GM21515 (cell line): ENCODE measurements around the gene SLC10A3.

ENCODE experiments used
- ATAC-seq: cut with Tn5 transposase; IDR thresholded peaks from one replicate; pipeline ENCODE4 v1.9.1; 2021; ENCODE audit not compliant: unreplicated experiment

The SLC10A3 gene, protein sequence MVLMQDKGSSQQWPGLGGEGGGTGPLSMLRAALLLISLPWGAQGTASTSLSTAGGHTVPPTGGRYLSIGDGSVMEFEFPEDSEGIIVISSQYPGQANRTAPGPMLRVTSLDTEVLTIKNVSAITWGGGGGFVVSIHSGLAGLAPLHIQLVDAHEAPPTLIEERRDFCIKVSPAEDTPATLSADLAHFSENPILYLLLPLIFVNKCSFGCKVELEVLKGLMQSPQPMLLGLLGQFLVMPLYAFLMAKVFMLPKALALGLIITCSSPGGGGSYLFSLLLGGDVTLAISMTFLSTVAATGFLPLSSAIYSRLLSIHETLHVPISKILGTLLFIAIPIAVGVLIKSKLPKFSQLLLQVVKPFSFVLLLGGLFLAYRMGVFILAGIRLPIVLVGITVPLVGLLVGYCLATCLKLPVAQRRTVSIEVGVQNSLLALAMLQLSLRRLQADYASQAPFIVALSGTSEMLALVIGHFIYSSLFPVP

DNA sequence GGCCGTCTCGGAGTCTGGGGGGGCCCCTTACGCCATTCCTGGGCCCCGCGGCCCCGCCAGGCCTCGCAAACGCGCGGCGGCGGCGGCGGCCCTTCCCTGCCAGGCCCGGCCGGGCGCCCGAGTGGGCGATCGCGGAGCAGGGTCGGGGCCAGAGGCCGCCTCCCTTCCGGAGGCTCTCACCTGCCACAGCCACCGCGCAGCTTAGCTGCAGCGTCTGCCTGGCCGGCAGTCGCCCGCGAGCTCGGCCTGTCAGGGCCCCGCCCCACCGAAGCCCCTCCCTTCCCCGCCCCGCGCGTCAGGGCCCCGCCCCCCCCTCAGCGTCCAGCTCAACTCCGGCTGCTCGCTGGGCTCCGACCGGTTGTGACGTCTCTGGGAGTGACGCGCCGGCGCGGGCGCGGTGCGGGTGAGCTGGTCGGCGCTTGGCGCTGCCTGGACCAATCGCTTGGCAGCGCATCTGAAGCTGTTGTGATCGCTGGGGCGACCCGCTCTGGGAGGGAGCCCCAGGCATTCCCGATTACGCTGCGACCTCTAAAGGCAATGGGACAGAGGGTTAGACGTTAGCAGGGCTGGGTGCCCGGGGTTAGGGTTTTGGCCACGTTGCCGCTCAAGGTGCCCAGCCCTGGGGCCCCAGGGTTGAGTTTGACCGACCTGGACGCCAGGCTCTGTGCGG is at the start of gene SLC10A3:
Gene SLC10A3, minus strand, starts transcription at position 216 of the 670 bp plus-strand sequence. CDS start 1,689 bp downstream, outside the sequence.
- peak; percentile 69 for ATAC-seq

DNA sequence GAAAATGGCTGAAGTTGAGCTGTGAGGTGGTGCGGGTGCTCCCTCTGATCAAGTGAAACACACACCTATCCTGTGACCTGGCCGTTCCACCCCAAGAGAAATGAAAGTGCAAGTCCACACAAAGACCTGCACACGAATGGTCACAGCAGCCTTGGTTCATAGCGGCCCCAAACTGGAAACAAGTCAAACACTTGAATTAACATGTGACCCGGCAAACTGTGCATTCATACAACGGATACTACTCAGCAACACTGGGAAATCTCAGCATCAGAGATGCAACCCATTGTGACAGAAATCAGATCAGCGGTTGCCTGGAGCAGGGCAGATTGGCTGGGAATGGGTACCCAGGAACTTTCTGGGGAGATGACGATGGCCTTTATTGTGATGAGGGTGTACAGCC is 48.6 kb upstream of the SLC10A3 start:
- no peak for ATAC-seq

DNA sequence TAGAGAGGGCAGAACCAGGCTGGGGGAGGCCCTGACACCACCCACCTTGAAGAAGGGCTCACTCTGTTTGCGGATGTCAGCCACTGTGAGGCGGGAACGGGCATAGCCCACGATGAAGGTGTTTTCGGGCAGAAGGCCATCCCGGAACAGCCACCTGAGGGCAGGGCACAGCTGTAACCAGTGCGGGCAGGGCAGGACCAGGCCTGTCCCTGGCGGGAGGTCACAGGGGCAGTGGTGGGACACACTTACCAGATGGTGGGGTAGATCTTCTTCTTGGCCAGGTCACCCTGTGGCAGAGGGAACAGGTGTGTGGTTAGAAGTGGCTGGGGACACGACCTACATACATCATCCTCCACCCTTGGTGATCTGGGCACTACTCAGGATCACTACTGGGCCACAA is 45.5 kb upstream of the SLC10A3 start:
- no peak for ATAC-seq

DNA sequence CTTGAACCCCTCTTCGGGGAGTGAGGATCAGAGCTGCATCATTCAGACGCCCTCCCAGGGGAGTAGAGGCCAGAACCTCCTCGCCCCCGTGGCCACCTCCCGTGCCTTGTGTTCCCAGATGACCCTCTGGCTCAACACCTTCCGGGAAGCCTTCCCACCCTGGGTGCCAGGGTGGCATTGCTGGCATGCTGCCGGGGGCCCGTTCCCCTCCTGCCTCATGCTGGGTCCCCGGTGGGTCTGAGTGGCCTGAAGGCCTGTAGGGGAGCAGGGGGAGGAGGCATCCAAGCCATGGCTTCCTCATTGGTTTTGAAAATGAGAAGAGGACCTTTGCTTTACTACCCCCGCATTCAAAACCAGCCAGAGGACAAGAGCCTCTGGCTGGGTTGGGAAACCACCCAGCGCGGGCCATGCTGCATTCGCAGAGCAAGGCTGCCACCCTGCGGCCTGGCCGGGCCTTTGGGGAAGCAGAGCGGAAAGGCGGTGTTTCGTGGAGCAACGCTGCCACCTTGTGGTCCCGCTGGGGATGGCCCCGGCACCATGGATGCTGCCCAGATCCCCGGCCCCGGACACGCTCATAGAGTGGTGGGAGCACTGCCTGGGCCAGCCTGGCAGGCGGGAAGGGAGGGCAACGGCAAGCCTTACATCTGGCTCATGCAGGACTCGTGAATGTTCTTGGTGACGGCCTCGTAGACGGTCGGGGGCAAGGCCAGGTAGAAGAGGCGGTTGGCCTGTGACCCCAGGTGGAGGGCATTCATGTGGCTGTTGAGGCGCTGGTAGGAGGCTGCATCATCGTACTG is 44.3 kb upstream of the SLC10A3 start:
- peak; percentile 77 for ATAC-seq

DNA sequence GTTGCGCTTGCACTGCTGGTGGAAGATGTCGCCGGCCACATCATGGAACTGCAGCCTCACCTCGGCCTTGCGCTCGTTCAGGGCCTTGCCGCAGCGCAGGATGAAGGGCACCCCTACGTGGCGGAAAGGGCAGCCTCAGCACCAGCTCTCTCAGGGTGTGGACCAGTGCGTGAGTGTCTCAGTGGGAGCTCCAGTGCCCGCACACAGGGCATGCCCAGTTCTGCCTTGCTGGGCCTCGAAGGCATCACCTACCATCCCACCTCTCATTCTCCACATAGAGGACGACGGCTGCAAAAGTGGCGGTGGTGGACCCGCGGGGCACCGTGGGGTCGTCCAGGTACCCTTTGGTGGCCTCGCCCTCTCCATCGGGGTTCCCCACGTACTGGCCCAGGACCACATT is 42.3 kb upstream of the SLC10A3 start:
- ATAC-seq = no peak

DNA sequence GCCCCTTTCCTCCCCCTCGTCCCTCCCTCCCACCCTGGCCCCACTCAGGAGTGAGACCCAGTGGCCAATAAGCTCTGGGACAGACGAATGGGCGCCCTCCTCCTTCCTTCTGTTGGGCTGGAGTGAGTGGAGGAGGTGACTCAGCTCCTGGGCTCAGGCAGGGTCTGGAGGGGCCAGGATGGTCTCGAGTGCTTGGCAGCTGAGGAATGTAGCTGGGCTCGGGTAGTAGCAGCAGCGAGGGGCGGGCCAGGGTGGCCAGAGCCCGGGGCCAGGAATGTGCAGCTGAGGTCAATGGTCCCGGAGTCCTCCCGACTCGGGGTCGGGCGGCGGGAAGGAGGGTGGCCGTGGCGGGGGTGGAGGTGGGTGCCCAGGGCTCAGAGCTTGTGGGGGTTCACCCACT is 41.2 kb upstream of the SLC10A3 start:
- ATAC-seq = no peak

DNA sequence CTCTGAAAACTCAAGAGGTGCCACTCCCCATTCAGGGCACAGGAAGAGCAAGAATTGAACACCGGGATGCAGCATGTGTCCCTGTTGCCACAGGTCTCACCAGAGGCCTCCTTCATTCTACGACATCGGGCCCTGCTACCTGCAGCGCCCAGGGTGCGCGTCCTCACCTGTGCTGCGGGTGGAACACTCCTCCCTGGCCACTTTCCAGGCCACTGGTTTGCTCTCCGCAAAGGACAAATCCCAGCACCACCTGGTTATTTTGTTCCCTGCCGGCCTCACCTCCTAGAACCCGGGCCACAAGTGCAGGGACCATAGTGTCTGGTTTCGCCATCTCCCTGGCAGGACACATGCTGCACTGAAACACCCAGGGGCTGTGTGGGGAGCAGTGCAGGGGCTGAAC is 39.9 kb upstream of the SLC10A3 start:
- no peak for ATAC-seq

DNA sequence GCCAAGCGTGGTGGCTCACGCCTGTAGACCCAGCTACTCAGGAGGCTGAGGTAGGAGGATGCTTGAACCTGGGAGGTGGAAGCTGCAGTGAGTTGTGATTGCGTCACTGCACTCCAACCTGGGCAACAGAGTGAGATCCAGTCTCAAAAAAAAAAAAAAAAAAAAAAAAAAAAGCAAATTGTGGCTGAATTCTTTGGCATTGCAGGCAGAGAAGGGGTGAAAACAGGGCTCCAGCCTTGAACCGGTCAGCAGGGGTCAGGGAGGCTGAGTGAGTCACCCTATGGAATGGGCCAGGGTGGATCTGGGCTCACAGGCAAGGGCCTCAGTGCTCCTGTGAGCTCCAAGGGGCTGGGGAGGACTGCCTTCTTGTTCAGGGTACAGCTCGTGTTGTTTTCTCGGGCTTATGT is 38.8 kb upstream of the SLC10A3 start:
- no peak for ATAC-seq

DNA sequence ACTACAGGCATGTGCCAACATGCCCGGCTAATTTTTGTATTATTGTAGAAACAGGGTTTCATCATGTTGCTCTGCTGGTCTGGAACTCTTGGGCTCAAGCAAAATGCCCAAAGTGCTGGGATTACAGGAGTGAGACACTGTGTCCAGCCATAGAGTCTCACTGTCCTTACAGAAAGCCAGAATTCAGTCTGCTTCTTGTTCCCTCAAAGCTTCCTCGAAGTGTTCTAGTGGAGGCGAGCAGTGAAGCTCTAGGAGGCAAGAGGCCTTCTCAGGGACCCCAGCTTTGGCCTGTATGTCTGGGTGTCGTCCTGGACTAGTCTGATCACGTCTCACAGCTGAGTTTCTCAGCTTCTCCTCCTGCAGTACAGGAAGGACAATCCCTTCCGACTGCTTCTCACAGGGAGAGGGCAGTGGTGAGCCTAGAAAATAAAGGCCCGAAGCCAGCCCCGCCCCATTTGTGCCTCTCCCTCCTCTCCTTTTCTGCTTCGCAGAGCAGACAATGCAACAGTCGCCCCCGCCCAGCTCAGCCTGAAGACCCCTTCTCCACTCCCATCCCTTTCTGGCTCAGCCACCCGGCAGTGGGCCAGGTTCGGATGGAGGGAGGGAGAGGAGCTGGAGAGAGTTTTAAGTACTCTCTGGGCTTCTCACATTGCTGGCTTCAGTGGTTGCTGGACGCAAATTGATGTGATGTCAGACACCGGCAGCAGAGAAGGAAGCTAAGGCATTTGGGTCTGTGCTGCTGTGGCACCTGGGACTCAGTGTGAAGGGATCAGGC is 36.7 kb upstream of the SLC10A3 start:
- ATAC-seq = peak; percentile 83

DNA sequence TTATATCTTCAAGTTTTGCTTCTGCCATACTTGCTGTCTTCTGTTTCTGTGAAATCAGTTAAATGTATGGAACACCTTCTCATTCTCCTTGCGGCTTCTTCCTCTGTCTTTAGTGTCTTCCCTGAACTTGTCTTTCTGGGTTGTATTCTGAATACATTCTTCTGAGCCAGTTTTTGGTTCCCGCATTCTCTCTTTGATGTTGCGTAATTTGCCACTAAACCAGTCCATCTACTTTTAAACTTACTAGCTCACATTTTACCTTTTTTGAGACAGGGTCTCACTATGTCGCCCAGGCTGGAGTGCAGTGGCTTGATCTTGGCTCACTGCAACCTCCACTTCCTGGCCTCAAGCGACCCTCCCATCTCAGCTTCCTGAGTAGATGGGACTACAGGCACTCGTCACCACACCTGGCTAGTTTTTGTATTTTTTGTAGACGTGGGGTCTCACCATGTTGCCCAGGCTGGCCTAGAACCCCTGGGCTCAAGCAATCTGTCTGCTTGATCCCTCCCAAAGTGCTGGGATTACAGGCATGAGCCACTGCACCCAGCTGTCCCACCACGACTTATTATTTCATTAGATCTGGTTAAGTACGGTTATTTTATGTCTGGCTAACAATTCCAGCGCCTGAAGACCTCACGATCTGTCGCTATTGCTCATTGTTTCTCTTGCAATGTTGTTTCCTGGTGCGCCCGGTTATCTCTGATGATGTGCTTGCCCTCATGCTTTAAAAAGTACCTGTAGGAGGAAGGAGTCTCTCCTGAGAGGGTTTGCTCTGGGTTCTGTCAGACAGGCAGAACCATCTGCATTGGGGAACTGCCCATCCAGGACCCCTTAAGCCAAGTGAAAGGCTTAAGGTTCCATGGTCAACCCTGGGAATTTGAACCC is 35.4 kb upstream of the SLC10A3 start:
- no peak for ATAC-seq

DNA sequence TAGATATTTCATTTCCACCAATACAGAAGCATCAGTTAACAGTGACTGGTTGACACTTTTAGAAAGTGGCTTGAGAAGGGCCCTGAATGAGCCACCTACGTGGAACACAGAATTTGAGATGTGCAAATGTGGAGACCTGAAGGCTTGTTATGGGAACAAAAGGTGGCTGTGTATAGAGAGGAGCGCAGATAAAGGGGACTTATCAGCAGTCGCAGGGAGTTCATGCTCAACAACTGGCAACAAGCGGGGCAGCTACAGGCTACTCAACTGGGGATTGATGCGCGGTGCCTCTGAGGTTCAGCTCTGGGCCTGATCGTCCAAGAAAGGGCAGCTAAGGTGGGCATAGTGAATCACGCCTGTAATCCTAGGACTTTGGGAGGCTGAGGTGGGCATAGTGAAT is 29.0 kb upstream of the SLC10A3 start:
- no peak for ATAC-seq

DNA sequence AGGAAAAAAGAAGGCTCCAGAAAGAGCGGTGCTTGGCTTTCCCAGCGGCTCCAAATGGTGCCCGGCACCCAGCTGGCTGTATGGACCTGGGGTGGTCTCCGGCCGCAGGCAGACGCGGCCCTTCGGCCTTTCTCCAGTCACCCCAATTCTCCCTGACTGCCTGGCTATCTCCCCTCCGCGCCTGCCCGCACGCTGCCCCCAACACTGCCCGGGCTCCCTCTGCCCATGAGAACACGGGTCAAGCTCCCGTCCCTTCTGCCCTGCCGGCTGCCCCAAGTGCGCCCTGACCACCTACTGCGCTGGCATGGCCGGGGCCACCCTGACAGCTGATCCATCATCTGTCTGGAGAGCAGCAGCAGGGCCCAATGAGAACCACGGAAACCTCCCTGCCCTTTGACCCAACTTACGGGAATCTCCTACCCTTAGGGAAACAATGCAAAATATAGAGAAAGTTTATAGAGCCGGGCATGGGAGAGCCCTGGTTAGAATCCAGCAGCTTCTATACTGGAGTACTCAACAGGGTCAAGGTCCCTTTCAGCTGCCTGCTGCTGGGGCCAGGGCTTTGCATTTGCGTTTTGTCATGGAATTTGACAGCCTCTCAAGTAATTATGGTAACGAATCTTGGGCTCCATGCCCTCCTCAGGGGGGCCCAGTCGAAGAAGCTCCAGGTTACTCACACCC is 26.8 kb upstream of the SLC10A3 start:
- ATAC-seq = no peak

DNA sequence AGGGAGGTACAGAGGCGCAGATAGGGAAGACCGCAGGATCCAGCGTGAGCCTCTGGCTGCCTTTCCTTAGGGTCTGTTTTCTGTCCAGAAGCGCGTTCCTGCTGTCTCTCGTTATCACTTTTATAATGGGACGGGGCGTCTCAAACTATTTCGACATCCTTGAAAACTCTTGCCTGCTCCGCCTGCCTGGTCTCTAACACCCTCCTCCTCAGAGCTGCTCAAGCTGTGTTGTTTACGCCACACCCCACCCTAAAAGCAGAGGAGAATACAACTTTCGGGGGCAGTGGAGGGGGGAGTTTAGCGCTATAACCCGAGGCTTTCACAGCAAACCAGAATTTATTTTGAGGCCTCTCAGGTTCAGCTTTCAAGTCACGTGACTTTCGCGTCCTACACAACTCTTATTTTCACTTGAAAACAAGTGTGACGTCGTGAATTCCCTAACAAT is 26.2 kb upstream of the SLC10A3 start:
- peak; percentile 5 for ATAC-seq

DNA sequence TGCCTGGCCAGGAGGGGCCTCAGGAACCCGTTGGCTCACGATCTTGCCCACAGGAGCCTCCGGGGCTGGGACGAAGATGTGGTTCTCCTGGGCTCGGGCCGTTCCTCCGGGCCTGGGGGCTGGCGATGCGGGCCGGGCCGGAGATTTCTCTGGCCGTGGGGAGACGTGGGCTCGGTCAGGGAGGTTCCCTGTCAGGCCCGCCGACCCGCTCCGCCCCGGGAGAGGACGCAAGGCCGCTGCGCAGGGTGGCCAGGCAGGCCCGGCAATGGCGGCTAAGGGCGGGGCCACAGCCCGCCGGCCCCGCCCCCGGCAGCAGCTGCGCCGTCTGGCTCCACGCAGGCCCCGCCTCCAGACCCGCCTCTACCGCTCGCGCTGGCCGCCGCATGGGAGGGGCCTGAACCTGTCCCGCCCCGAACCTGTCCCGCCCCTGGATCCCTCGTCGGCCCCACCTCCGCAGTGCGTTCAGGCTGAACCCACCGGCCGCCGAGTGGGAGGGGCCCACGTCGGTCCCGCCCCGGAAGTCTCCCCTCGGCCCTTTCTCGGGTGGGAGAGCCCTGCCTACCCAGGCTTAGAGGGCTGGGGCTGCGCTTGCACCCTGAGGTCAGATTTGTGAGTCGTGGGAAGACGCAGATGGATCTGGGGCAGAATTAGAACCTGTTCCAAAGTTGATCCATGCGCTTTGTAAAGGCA is 25.7 kb upstream of the SLC10A3 start, which contains the start of gene FAM3A:
Gene FAM3A, minus strand, starts transcription at position 267 of the 690 bp plus-strand sequence. CDS start 460 bp downstream, outside the sequence.
- peak; percentile 85 for ATAC-seq

DNA sequence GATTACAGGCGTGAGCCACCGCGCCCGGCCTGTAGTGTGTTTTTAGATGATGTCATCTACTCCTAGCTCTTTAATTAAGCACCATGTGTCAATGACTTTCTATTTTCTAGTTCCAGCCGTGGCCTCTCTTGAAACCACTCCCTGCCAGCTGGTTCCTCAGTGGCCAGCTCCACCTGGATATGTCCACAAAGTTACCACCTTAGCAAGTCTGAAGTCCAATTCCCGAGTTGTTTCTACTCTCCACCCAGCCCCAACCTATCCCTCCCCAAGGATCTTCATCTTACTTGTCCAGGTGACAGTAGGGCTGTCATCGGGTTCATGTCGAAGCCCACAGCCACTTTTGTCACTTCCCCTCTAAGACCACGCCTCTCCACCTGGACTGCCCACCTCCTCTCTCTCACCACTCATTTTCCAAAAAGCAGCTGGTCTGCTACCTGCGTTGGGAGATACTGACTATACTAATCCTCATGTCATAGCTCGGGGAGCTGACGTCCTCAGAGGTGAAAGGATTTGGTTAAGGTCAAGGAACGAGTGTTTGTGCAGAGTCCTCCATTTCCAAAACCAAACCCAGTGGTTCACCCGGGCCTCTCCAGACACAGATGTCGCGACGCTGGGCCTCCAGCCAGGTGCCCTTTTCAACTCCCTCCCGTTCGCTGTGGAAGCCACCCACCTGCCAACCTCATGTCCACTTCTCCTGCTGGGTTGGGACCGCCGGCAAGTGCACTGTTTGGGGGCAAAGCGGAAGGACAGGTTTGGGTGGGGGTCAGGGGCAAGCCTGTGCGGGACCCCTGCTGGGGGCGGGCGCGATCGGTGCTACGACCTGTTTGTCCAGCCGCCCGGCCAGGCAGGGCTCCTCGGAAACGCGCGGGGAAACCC is 24.9 kb upstream of the SLC10A3 start:
- ATAC-seq = no peak

DNA sequence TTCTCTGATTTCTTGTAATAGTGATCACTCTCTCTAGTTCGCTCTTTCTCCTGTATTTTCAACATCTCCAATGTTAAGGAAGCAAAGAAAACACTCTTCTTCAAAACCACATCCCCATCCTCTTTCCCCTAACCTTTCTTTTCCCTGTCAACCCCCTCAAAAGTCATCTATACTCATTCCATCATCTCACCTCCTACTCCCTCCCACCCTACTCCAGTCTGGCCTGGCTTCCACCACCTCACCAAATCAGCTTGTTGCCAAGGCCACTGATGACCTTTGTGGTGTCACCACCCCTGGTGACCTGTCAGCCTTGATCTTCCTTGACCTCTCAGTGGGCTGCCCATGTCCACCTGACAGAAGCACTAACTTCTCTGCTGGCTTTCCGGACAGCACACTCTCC is 23.3 kb upstream of the SLC10A3 start:
- ATAC-seq = no peak

DNA sequence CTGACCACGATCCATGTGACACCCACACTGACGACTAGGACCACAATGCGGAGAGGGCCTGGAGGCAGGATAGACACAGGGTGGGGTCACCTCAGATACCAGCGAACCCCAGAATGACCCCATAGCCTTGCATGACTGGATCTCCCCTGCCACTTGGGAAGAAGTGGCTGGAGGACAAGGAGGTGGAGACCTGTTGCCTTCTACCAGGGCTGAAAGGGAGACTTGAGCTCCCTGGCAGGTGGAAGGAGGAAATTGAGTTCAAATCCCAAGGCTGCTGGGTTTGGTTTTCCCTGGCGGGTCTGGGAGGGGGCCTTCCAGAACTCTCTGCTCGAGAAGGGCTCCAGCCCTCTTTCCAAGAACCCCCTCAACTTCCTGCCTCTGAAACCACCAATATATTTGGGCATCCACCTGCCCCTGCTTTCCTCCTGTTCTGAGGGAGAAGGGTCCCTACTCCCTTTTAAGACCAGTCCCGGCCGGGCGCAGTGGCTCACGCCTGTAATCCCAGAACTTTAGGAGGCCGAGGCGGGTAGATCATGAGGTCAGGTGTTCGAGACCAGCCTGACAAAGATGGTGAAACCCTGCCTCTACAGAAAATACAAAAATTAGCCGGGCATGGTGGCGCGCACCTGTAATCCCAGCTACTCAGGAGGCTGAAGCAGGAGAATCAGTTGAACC is 22.6 kb upstream of the SLC10A3 start:
- no peak for ATAC-seq
